Psoas muscle (tissue), 8 donors: ENCODE measurements around the gene BUB3. TPM values are rescaled to one million over a fixed set of nuclear protein-coding genes. Genes with fewer than 3 reads are reported as not detected.
A peak's percentile ranks its signal among the peaks of the same experiment; 100 is the strongest.

Experiments
- ATAC-seq, 4 donors: fragments of 200-7000 bp; cut with Tn5 transposase; one replicate each; pipeline ENCODE4 v1.9.1; 2020; ENCODE audit warnings: moderate library complexity in 3 of 4, mild to moderate bottlenecking in 2 of 4
- DNase-seq, 2 donors: peaks; one replicate each; pipeline ENCODE4 v3.0.0-alpha.2; 2020
- H3K27ac ChIP-seq: fragments of 200-600 bp; one replicate; pipeline ENCODE4 v1.8.0; 2022
- H3K27me3 ChIP-seq, 3 donors: fragments of 200-600 bp in 1 of 3; one replicate each; pipeline versions ENCODE4 v1.6.1 to v1.8.0; 2013 to 2022; ENCODE audit warnings: low read length in 2 of 3, mild to moderate bottlenecking in 2 of 3, moderate library complexity in 1 of 3; ENCODE audit not compliant: insufficient read depth in 3 of 3
- H3K36me3 ChIP-seq, 2 donors: fragments of 200-600 bp in 1 of 2; one replicate each; pipeline versions ENCODE4 v1.6.1 to v1.8.0; 2013 to 2022; ENCODE audit warnings: low read depth in 1 of 2, mild to moderate bottlenecking in 1 of 2, moderate library complexity in 1 of 2; ENCODE audit not compliant: insufficient read depth in 1 of 2
- H3K4me1 ChIP-seq: fragments of 200-600 bp; one replicate; pipeline ENCODE4 v1.8.0; 2022
- H3K4me3 ChIP-seq: fragments of 200-600 bp; one replicate; pipeline ENCODE4 v1.8.0; 2022; ENCODE audit warnings: mild to moderate bottlenecking
- H3K9me3 ChIP-seq: fragments of 200-600 bp; one replicate; pipeline ENCODE4 v1.8.0; 2022
- WGBS, 3 donors: extraction: QIAGEN DNeasy Blood & Tissue Kit; methylation state at CpG; one replicate each; pipeline versions ENCODE4 v1.1.6 to v1.1.7; 2013; 5-methylcytosine and 5-hydroxymethylcytosine counted together
- intact Hi-C, 2 donors: fragments of 100-400 bp; cut with DNase I; formaldehyde crosslinking; loops; one replicate each; pipeline versions ENCODE4 v1.11.0 to v1.14.2; 2022
- long read RNA-seq, 2 donors: library from polyadenylated mRNA; unstranded; transcript quantifications; one replicate each; pipeline ENCODE4 v2.0.0, GENCODE V29; 2021
- polyA plus RNA-seq, 3 donors: library from polyadenylated mRNA; stranded (reverse); fragments of 200-250 nt; gene quantifications; one replicate each; pipeline ENCODE4 v1.2.3, GENCODE V29; 2013
- total RNA-seq, 4 donors: library from RNA; stranded (reverse); fragmentation: NEBNext Ultra II Directional in 2 of 4; extraction: Animal tissue kit (Norgen Biotek cat#: 25700) in 2 of 4; gene quantifications; one replicate each; pipeline versions ENCODE4 v1.2.1 to v1.2.4, GENCODE V29; 2021 to 2023
- TF ChIP-seq, protein P1 (sequence below): fragments of 200-600 bp; IDR thresholded peaks from one replicate; pipeline ENCODE4 v1.8.0; 2022; ENCODE audit warnings: antibody characterized with exemption
- donor health status: healthy with polysubstance abuse.
- donor health status: DM: no; HTN: no; CAD: no; lungs with moderate emphysema.
- donor health status: Bipolar disorder and iron deficiency.
- donor health status: healthy.
- donor health status: DM: yes; HTN: yes; CAD: no.
- donor health status: DM: no; HTN: no; CAD: no.
- donor health status: DM: no; HTN: no; CAD: no.
- donor health status: DM: yes; HTN: yes; CAD: no.

Gene BUB3, protein sequence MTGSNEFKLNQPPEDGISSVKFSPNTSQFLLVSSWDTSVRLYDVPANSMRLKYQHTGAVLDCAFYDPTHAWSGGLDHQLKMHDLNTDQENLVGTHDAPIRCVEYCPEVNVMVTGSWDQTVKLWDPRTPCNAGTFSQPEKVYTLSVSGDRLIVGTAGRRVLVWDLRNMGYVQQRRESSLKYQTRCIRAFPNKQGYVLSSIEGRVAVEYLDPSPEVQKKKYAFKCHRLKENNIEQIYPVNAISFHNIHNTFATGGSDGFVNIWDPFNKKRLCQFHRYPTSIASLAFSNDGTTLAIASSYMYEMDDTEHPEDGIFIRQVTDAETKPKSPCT
- total RNA-seq (10 to 100 TPM; 28.6 to 35.3 (median 31.2) TPM), polyA plus RNA-seq (10 to 100 TPM; 32.9 to 67.3 (median 49.1) TPM)
- long read RNA-seq, donor 1, full-length matches to known transcripts = 24 of 28 reads
- long read RNA-seq, donor 1, partial matches to known transcripts = 2 of 28 reads
- long read RNA-seq, donor 1, other reads (novel, unspliced or antisense) = 2 of 28 reads
- long read RNA-seq, donor 2, full-length matches to known transcripts = 88 of 97 reads
- long read RNA-seq, donor 2, partial matches to known transcripts = 8 of 97 reads
- long read RNA-seq, donor 2, other reads (novel, unspliced or antisense) = 1 of 97 reads

DNA sequence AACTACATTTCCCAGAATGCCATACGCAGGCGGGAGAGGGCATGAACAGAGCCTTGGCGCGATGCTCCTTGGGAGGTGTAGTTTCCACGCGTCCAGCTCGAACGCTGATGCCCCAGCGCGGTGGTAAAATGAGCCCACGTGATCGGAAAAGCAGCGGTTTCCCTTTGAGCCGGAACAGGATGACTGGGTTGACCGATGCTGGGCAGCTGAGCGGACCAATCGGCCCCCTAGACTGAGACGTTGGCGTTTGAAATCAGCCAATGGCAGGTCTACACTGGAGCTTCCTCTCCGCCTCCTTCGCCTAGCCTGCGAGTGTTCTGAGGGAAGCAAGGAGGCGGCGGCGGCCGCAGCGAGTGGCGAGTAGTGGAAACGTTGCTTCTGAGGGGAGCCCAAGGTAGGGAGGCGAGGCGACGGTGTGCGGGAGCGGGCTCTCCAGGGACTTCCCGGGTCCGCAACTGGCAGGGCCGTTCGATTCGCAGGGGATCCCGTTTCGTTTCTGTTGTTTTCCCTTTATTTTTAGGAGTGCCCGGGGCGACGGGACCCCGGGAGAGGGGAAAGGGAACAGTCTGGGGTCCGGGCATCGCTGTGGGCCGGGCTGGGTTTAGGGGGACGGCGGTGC, at the start of gene BUB3:
BUB3 (plus strand) TSS at position 311 of the 619 bp plus-strand sequence. CDS start 516 bp downstream, outside the sequence.
- Histone ChIP-seq H3K27me3 (peaks cover 3 to 42% (median 25%) of the 10 kb centered on the region in 3 donors), H3K27ac (peak within 1 kb of the TSS; percentile 84), H3K9me3 (no peaks in the 10 kb centered on the region), H3K4me3 (peak within 1 kb of the TSS; percentile 75), H3K36me3 (peaks cover 4 to 40% of the 10 kb centered on the region in 2 donors), H3K4me1 (peaks cover 41% of the 10 kb centered on the region)
- intact Hi-C loops = loop anchor here (1.0 to 10.0 kb wide), 4 partner anchors 16 to 199 kb away; partner anchors contain the start of genes ACADSB (in 1 of the 2), C10orf88 (in 1 of the 2) and IKZF5 (in 1 of the 2)
- ATAC-seq (peak; percentile 98 to 99 (median 98)), DNase-seq (peak; percentile 97 to 99)
- 0% methylated on average over 45 to 50 of the region's 50 CpGs for WGBS, 3 donors
- TF ChIP-seq, protein P1, sequence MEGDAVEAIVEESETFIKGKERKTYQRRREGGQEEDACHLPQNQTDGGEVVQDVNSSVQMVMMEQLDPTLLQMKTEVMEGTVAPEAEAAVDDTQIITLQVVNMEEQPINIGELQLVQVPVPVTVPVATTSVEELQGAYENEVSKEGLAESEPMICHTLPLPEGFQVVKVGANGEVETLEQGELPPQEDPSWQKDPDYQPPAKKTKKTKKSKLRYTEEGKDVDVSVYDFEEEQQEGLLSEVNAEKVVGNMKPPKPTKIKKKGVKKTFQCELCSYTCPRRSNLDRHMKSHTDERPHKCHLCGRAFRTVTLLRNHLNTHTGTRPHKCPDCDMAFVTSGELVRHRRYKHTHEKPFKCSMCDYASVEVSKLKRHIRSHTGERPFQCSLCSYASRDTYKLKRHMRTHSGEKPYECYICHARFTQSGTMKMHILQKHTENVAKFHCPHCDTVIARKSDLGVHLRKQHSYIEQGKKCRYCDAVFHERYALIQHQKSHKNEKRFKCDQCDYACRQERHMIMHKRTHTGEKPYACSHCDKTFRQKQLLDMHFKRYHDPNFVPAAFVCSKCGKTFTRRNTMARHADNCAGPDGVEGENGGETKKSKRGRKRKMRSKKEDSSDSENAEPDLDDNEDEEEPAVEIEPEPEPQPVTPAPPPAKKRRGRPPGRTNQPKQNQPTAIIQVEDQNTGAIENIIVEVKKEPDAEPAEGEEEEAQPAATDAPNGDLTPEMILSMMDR = peak; percentile 18

DNA sequence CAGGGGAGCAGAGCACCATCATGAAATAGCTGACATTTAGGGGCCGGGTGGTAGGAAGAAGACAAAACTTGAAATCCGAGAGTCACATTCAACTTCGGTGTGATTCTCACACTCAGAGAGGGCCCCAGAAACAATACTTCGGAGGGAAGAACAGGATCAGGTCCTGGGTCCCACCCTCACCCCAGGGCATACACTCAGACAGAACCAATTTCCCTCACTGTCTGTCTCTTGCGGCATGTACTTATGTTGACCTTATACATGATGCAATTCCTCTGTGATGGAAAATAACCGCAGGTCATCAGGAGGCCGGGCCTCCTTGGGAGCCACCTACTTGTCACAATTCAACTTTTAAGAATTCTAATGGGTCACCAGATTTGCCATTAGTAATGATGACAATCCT, 44.7 kb upstream of the BUB3 start:
- 68 to 77% (median 71%) methylated on average over 7 of the region's 7 CpGs for WGBS, 3 donors
- Histone ChIP-seq H3K4me1 (no peaks in the 10 kb centered on the region), H3K27me3 (peaks cover 0 to 7% (median 4%) of the 10 kb centered on the region in 3 donors), H3K9me3 (no peaks in the 10 kb centered on the region), H3K4me3 (no peak overlapping the region), H3K27ac (no peak overlapping the region), H3K36me3 (no peaks in the 10 kb centered on the region)
- TF ChIP-seq, protein P1 = no peak
- ATAC-seq = no peak
- intact Hi-C loops = no loop called here
- no peak for DNase-seq

DNA sequence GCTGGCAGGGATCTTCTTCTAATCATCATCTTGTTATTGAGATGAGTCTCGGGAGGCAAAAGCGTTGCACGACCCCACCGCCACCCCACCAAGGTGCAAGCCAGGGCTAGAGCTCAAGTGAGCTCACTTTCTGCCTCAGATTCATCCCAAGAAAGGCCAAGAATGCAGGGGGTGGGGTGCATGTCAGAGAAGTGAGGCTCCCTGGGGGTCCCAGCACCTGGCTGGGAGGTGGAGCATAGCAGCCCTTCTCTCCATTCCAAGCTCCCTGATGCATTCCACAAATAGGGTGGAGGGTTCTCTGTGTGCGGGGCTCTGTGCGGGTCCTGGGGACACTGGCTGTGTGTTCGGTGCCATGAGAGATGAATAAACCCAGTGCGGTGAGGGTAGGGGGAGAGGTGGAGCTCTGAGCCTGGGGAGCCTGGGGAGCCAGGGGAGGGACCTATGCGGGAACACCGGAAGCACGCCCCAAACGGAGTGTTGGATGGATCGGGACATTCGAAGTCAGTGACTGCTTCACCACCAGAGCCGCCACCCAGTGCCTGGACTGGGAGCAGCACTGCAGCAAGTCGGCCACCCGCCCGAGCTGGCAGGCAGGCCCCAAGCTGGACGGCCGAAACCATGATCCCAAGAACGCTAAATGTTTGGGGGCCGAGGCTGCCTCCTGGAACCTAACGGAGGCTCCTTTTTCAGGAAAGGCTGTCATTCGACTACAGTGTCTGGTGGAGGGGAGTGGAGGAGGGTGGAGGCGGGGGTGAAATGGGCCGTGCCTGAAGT, 36.4 kb upstream of the BUB3 start:
- Histone ChIP-seq H3K9me3 (no peaks in the 10 kb centered on the region), H3K4me3 (no peak overlapping the region), H3K4me1 (no peaks in the 10 kb centered on the region), H3K27me3 (peaks cover under 1 to 52% (median 10%) of the 10 kb centered on the region in 3 donors), H3K27ac (no peak overlapping the region), H3K36me3 (no peaks in the 10 kb centered on the region)
- WGBS, 3 donors = 9 to 10% (median 9%) methylated on average over 26 of the region's 26 CpGs
- ATAC-seq (no peak), DNase-seq (no peak)
- intact Hi-C loops = no loop called here
- TF ChIP-seq, protein P1 = no peak

DNA sequence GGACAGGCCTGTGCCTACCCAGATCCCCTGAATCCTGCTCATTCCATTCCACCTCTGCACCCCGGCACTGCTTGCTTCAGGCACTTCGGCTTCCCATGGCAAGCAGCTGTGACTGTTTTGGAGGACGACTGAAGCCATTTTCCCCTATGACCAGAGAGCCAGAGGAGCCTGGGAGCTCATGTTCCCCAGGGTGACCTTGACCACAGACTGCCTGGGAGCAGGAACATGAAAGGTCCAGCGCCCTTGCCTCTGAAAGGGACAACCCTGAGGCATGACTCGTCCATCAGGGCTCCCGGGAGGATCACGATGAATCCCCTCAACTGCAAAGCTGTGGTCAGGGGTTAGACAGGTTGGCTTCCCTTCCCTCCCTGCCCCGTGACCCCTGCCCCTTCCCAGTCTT, 35.1 kb upstream of the BUB3 start:
- no peak for ATAC-seq
- intact Hi-C loops = no loop called here
- H3K4me1 ChIP-seq = no peaks in the 10 kb centered on the region
- H3K36me3 ChIP-seq = no peaks in the 10 kb centered on the region
- WGBS, 3 donors = 60 to 66% (median 64%) methylated on average over 7 to 8 of the region's 8 CpGs
- H3K27me3 ChIP-seq = peaks cover 3 to 52% (median 6%) of the 10 kb centered on the region in 3 donors
- H3K27ac ChIP-seq = no peak overlapping the region
- no peak overlapping the region for H3K4me3 ChIP-seq
- no peaks in the 10 kb centered on the region for H3K9me3 ChIP-seq
- TF ChIP-seq, protein P1 = no peak
- DNase-seq = no peak
